Upper lobe of left lung (tissue), 4 donors: ENCODE measurements around the gene SEPTIN2.
"Not testable (repeated sequence)": the region's sequence is repeated elsewhere in the genome, so short reads cannot be mapped to it uniquely, and the experiment has no call there.

Source experiments
- EP300 ChIP-seq, 4 donors: sonication (generic); formaldehyde crosslinking; IDR thresholded peaks; one replicate each; pipeline ENCODE4 v1.5.1; 2017; ENCODE audit warnings: antibody characterized with exemption in 4 of 4, control low read depth in 2 of 4
- POLR2A ChIP-seq, 4 donors: fragments of 450-650 bp; IDR thresholded peaks; one replicate each; pipeline ENCODE4 v1.5.1; 2016 to 2017; ENCODE audit warnings: antibody characterized with exemption in 4 of 4, mild to moderate bottlenecking in 2 of 4
- POLR2AphosphoS5 ChIP-seq, 2 donors: sonication (generic); formaldehyde crosslinking; IDR thresholded peaks; one replicate each; pipeline ENCODE4 v1.5.1; 2017; ENCODE audit warnings: antibody characterized with exemption in 2 of 2
- TF ChIP-seq, protein P1 (sequence below), 6 experiments: fragments of 450-650 bp in 4 of 6; fragments of 200-600 bp in 2 of 6; sonication (generic) in 2 of 6; IDR thresholded peaks; one replicate each; pipeline ENCODE4 v1.5.1; 2016 to 2019; ENCODE audit warnings: antibody characterized with exemption in 6 of 6

DNA sequence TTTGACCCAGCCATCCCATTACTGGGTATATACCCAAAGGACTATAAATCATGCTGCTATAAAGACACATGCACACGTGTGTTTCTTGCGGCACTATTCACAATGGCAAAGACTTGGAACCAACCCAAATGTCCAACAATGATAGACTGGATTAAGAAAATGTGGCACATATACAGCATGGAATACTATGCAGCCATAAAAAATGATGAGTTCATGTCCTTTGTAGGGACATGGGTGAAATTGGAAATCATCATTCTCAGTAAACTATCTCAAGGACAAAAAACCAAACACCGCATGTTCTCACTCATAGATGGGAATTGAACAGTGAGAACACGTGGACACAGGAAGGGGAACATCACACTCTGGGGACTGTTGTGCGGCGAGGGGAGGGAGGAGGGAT, 81.1 kb downstream of the SEPTIN2 start:
- TF ChIP-seq, protein P1, sequence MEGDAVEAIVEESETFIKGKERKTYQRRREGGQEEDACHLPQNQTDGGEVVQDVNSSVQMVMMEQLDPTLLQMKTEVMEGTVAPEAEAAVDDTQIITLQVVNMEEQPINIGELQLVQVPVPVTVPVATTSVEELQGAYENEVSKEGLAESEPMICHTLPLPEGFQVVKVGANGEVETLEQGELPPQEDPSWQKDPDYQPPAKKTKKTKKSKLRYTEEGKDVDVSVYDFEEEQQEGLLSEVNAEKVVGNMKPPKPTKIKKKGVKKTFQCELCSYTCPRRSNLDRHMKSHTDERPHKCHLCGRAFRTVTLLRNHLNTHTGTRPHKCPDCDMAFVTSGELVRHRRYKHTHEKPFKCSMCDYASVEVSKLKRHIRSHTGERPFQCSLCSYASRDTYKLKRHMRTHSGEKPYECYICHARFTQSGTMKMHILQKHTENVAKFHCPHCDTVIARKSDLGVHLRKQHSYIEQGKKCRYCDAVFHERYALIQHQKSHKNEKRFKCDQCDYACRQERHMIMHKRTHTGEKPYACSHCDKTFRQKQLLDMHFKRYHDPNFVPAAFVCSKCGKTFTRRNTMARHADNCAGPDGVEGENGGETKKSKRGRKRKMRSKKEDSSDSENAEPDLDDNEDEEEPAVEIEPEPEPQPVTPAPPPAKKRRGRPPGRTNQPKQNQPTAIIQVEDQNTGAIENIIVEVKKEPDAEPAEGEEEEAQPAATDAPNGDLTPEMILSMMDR (IDR thresholded peaks at IDR 0.05): not testable (repeated sequence)
- not testable (repeated sequence) for TF ChIP-seq POLR2AphosphoS5, POLR2A, EP300 (IDR thresholded peaks at IDR 0.05)
